GM10847 (cell line): ENCODE results near the gene ASCL2.

Experiments
- POLR2A ChIP-seq: IDR thresholded peaks from 2 replicates; pipeline ENCODE4 v1.6.1; 2011; ENCODE audit not compliant: insufficient read length; ENCODE audit errors: extremely low read depth

Gene ASCL2

DNA sequence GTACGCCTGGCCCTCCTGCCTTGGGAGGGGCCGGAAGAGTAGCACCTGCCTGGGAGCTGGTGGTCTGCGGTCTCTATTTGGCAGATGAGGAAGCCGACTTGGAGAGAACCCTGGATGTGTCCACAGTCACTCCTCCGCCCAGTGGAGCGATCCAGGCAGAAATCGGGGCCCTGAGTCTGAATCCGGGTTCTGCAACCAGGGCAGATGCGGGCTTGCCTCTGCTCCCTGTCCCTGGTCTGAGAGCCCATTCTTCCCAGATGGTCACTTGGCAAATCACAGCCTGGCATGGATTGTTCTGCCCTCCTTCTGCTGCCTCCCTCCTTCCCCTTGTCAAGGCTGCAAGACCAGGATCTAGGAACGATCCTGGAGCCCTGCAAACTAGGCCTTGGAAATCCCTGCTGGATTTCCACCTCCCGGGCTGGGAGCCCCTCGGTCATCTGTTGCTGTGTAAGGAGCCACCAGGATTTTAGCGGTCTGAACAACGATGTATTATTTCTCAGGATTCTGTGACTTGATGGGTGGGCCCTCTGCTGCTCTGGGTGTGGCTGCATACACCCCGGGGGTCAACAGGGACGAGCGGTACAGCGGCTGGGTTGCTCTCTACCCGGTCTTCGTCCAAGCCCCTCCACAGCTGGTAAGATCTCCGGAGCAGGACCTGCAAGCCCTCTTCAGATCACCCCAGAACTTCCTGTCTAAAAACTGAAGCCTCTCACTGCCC, 2.0 kb upstream of the ASCL2 start:
- TF ChIP-seq POLR2A = no peak

DNA sequence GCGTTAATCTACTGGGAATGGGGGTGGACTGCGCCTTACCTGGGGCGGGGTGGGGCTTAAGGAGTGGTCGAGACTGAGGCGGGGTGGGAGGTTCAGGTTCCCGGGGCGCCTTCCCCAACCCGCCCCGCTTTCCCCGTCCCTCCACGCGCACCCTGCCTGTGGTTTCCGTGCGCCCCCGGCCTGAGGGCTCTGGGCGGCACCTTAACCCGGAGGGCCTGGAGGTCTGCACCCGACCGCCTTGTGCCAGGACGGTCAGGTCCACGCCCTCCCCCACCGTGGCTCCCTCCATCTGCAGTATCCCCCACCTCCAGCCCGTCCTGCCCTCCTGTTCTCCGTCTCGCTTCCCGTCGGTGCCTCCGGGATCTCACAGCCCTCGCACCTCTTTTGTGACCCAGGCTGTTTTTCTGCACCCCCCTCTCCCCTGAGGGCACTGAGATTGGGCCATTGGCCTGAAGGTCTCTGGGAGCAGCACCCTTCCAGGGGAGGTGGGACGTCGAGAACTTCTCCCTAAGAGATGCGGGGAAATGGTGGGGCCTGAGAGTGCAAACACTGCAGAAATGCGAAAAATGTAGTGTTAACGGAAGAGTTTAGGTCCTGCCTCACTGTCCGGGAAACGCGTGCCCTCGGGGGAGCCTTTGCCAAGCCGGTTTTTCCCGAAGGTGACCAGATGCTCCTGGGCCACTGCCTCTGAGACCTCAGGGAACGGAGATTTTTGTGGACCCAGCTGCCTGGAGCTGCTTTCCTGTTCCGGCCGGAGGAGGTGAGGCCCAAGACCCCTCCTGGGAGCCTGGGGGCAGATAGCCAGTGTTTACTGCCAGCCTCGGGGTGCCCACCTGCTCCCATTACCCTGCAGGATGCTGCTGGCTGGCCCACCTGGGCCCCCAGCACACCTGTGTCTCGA, 1.2 kb upstream of the ASCL2 start:
- no peak for TF ChIP-seq POLR2A

DNA sequence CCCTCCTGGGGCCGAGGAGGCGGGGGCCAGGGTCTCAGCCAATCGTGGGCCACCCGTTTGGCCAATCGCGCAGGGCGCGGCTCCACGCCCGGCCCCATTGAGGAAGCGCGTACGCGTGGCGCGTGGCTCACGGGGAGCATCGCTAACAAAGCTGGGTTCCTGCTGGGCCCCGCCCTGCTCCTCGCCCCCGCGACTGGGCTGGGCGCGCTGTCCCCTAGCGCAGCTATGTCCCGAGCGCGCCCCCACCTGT, 614 bp upstream of the ASCL2 start:
- no peak for TF ChIP-seq POLR2A

DNA sequence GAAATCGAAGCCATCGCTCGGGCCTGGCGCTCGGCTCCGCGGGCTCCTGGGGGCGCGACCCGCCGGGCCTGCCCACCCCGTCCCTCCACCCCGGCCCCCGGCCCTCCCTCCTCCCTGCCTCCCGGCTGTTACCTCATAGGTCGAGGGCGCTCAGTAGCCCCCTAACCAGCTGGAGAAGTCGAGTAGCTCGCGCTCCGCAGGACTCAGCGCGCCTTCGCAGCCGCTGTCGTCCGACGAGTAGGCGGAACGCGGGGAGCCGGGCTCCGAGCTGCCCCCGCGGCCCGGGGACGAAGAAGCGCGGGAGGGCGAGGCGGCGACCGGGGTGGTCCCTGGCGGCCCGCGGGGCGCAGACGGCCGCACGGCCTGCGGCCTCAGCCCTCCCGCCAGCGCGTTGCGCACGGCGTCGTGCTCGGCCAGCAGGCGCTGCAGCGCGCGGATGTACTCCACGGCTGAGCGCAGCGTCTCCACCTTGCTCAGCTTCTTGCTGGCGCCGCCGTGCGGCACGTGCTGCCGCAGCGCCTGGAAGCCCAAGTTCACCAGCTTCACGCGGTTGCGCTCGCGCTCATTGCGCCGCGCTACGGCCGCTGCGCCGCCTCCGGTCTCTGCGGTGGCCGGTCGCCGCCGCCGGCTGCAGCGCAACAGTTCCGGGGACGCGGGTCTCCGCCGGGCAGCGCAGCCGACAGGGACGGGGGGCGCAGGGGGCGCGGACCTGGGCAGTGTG, 627 bp downstream of the ASCL2 start:
- TF ChIP-seq POLR2A = no peak

DNA sequence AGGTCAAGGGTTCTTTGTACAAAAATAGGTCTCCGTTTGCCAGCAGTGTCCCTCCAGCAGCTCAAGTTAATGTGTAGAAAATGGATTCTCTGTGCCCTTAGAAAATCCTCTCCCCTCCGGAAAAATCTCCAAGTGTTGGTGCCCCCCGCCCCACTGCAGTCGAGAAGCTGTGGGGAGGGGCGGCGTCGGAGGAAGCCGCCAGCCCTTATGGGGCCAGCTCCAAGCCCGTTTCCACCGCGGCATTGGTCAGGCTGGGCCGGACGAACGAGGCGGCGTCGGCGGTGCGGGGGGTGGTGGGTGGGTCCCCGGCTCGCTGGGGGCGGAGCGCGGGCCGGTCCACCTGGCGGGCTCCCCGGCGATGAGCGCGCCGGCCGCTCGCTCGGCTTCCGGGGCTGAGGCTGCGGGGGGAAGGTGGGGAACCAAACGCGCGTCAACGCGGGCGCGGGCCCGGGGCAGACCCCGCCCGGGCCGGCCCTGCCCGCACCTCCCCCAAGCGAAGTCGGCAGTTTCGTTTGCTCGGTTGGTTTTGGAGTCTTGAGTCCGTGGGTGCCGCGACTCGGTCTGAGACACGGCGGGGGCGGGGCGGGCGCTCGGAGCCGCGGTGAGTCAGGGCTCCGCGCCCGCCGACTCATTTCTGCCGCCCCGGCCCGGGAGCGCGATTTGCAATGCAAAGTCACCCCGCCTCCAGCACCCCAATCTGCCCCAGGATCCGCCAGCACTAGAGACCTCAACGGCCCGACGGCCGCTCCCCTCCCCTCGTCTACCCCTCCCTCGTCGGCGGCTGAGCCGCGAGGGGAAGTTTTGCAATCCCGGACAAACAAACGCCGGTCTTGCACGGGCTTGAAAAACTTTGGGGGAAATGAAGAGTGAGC, 1.4 kb downstream of the ASCL2 start:
- no peak for TF ChIP-seq POLR2A

DNA sequence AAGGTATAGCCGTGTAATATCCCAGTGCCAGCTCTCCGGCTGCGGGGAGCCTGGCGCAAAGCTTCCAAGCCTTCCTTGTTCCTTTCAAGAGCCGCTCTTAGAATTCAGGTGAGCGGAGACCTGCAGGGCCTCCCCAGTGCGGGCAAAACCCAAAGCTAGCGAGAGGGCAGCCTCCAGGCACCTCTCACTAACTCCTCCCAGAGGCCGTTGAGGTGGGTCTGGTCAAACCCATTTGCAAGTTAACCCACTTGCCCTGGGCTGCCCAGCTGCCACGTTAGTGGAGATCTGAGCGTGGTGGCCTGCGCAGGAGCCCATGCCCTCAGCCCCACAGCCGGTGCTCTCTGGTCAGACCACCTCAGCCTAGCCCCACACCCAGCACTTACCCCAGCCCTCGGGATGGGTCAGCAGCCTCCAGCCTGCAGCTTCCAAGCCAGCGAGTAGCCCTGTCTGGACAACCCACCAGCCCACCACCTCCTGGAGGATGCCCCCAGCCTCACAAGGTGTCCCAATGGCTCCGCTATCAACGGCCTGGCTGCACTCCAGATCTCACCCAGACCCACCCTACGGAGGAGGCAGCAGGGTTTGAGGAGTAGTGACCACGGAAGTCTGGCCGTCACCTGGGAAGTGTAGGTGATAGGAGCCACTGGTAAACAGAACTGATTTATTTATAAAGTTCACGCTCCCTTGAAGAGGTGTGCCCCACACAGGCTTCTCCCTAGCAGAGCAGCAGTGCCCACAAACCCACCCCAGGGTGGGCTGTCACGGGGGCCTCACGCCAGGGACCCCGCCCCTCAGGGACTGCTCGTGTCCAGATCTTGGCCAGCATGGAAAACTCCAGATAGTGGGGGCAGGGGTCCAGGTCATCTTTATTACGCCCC, 2.3 kb downstream of the ASCL2 start:
- TF ChIP-seq POLR2A = no peak

DNA sequence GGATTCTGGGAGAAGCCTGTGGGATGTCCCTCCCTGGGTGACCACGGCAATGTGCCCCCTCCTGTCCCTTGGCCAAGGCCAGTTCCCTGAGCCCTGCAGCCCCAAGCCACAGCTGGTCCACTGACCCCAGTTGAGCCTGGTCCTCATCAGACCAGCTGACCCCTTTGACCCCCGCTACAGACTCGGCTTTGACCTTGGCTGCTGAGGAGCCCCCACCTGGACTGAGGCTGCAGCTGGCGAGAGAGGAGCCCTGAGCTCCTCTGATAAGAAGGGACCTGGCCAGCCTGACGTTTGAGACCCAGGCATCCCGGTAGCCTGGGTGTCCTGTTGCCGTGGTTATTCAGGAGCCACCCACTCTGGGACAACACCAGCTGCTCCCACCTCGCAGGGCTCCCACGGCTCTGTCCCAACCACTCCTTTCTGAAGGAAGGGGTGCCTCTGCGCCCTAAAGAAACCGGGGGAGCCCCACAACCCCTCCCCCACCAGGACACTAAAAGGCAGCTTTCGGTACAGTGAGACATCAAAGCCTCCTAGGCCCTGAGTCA, 3.0 kb downstream of the ASCL2 start:
- TF ChIP-seq POLR2A = no peak

DNA sequence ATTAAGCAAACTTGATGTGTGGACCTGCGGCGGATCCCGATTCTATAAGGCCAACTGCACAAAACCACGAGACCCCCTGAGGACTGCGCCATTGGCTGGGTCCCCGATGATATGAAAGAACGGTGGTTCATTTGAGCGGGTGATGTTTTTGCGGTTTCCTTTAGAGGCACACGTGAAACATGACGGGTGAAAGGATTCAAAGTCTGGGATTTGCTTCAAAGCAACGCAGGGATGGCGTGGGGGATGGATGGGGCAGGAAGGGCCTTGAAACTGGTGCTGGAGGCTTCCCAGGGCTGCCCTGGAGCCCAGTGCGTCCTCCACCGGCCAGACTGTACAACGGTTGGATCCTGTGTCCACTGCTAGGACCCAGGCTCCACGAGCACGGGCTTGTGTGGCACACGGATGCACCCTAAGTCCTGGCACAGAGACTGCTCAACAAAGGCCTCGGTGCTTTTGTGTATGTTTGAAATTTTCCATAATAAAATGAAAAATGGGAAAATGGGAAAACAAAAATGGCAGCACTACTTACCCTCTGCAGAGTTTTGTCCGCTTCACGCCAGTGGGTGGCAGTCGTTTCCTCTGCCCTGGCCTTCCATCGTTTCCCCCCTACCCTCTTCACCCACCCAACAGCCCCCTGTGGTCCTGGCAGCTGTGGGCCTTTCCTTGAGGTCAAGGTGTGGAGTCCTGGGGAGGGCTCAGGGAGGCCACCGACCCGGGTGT, 3.6 kb downstream of the ASCL2 start:
- no peak for TF ChIP-seq POLR2A

DNA sequence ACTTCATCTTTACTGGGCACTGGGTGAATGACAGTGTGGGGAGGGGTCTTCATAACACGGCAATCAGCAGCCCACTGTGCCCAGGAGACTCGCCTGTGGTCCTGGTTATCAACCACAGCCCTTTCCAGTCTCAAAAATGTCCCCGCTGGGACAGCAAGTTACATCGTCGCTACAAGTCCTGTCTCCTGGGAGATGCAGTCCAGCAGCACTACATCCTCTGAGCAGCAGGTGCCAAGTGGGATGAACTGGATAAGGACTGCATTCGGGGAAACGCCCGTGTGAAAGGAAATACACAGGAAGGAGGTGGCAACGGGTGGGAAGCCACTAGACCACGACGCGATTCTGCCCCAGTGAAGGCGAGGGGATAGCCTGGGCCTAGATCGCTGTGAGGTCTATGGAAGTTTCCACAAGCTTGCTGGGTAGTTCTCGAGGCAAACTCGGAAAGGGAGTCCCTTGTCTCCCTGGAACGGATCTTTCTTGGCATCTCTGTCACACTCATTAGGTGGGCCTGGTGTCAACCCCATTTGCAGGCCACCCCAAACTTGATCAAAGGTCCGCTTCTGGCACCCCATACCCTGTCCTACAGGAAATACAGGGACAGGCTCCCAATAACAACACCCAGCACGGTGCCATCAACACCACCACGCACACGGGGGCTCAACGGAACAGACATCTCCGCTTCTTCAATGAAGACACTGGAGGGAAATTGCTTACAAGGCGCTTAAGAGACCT, 4.4 kb downstream of the ASCL2 start:
- no peak for TF ChIP-seq POLR2A

DNA sequence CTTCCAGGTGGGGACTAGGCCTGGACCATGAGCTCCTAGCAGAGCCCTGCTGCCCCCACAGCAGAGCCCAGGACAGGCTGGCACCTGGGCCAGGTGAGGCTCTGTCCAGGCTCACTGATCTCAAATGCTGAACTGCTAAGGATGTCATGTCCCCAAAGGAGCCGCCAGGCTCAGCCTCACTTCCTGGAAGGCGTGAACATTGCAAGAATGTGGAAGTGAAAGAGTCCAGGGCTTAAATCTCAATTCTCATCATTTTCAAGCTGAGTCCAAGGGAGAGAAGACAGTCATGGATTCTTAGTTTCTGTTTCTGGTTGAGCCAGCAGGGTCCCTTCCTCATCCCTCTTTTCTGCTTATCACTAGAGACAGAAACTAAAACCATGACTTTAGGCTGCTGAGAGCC, 5.0 kb downstream of the ASCL2 start:
- TF ChIP-seq POLR2A = no peak

DNA sequence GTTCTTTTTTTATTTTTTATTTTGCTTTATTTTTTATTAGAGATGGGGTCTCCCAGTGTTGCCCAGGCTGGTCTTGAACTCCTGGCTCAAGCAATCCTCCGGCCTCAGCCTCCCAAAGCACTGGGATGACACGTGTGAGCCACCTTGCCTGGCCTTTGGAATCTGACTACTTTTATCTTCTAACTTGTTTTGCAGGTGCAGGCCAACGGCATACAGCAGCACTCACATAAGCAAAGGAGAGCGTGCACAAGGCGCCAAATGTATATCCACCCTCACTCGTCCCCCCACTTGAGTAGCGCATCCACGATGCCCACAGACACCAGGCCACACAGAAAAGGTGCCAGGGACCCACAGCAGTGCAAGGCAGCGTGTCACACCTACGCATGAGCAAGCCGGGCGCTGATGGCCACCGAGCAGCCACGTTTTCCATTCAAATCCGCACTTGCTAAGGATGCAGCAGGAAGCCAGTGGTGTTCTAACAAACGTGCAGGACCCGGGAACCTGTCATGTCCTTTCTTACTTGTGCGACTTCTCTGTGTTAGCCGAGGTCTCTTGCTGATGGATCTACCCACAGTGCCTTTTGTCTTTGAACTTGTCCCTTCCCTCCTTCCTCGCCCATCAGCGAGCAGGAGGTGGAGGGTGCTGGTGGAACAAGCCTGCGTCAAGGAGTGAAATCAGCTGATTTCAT, 5.9 kb downstream of the ASCL2 start:
- TF ChIP-seq POLR2A = no peak

DNA sequence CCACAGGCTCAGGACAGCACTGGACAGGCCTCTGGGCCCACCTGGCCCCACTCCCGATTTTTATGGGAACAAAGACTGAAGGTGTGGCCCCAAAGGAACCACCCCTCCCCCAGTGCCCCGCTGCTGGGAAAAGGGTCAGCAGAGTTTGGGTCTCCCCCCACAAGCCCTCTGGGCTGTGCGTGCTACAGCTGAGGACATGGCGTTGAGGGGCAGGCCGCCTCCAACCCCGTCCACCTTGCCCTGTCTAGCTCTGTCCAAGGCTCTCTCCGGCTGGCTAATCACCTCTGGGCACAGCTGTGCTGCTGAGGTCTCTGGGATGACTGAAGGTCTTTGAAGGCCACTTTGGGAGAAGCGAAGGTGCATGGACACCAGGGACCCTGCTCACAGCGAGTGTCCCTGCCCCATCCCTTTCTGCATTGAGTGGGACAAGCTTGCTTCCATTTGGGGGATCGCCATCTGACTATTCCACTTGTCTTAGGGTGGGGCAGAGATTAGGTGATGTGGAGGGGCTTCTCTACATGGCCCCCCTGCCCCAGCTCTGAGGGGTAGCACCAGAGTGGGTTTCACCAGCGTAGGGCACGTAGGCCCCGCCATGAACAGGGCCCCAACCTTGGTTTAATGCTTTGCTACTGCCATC, 6.5 kb downstream of the ASCL2 start:
- TF ChIP-seq POLR2A = no peak
